ENCODE results near the gene RCOR2.

Gene RCOR2

GRCh38 chr11:63945477-63946163 lies 28.7 kb upstream of the RCOR2 start:
- H3K4me2 ChIP-seq: peak overlapping the region; percentile 33 to 58 (median 47); a peak in 21 of 22 replicates

GRCh38 chr11:63944987-63945386 lies 28.0 kb upstream of the RCOR2 start:
- TF ChIP-seq Cebpa-rat (IDR thresholded peaks at IDR 0.05): no peak
- no peaks in the 10 kb centered on the region for H3K9me3 ChIP-seq (replicated peaks in 1 of 11)
- H3K4me2 ChIP-seq: peak overlapping the region in 10 of 11 experiments; percentile 40 to 58 (median 48); a peak in 18 of 22 replicates
- H3K27me3 ChIP-seq: no peaks in the 10 kb centered on the region
- peaks cover 44 to 58% (median 53%) of the 10 kb centered on the region in 10 experiments for H3K4me1 ChIP-seq
- H3K9ac ChIP-seq: peak overlapping the region in 9 of 11 experiments; percentile 10 to 59 (median 36); a peak in 17 of 22 replicates
- H4K20me1 ChIP-seq: peaks cover 24 to 55% (median 42%) of the 10 kb centered on the region in 11 experiments; a peak in 19 of 22 replicates
- H3K27ac ChIP-seq: peak overlapping the region in 3 of 11 experiments; percentile 10 to 35 (median 17); a peak in 1 of 22 replicates
- peaks cover 23 to 78% (median 47%) of the 10 kb centered on the region in 11 experiments for H3K36me3 ChIP-seq
- no peak overlapping the region for H3K4me3 ChIP-seq

More at GRCh38 chr11:63945477-63946163, 28.7 kb upstream of the RCOR2 start:
- TF ChIP-seq Cebpa-rat (IDR thresholded peaks at IDR 0.05): no peak
- Histone ChIP-seq H3K4me1 (peaks cover 38 to 52% (median 47%) of the 10 kb centered on the region in 10 experiments), H3K27ac (peak overlapping the region in 4 of 11 experiments; percentile 3 to 35 (median 14); a peak in 5 of 22 replicates), H4K20me1 (peaks cover 24 to 56% (median 42%) of the 10 kb centered on the region in 11 experiments; a peak in 19 of 22 replicates), H3K4me3 (no peak overlapping the region), H3K9ac (peak overlapping the region in 10 of 11 experiments; percentile 2 to 59 (median 30); a peak in 17 of 22 replicates), H3K36me3 (peaks cover 25 to 84% (median 51%) of the 10 kb centered on the region in 11 experiments), H3K9me3 (replicated peaks in 1 of 11) (no peaks in the 10 kb centered on the region), H3K27me3 (no peaks in the 10 kb centered on the region)

GRCh38 chr11:63942803-63943202 lies 25.8 kb upstream of the RCOR2 start:
- H4K20me1 ChIP-seq: peaks cover 24 to 58% (median 42%) of the 10 kb centered on the region in 11 experiments; a peak in 19 of 22 replicates
- TF ChIP-seq Cebpa-rat (IDR thresholded peaks at IDR 0.05): no peak
- no peaks in the 10 kb centered on the region for H3K9me3 ChIP-seq (replicated peaks in 1 of 11)
- no peaks in the 10 kb centered on the region for H3K27me3 ChIP-seq
- H3K4me2 ChIP-seq: peak overlapping the region in 7 of 11 experiments; percentile 2 to 98 (median 17); a peak in 4 of 22 replicates
- peaks cover 16 to 56% (median 32%) of the 10 kb centered on the region in 11 experiments for H3K36me3 ChIP-seq
- H3K9ac ChIP-seq: peak overlapping the region; percentile 5 to 89 (median 37); a peak in 14 of 22 replicates
- H3K4me3 ChIP-seq: no peak overlapping the region
- peak overlapping the region in 1 of 11 experiments; percentile 29; a peak in 2 of 22 replicates for H3K27ac ChIP-seq
- peaks cover 56 to 69% (median 63%) of the 10 kb centered on the region in 10 experiments for H3K4me1 ChIP-seq

GRCh38 chr11:63941901-63942300 lies 24.9 kb upstream of the RCOR2 start:
- H3K36me3 ChIP-seq: peaks cover 9 to 47% (median 23%) of the 10 kb centered on the region in 11 experiments
- H3K27ac ChIP-seq: peak overlapping the region in 4 of 11 experiments; percentile 59 to 86 (median 74); a peak in 3 of 22 replicates
- no peaks in the 10 kb centered on the region for H3K9me3 ChIP-seq (replicated peaks in 1 of 11)
- peaks cover 24 to 58% (median 42%) of the 10 kb centered on the region in 11 experiments; a peak in 19 of 22 replicates for H4K20me1 ChIP-seq
- peaks cover 60 to 73% (median 65%) of the 10 kb centered on the region in 10 experiments for H3K4me1 ChIP-seq
- H3K27me3 ChIP-seq: no peaks in the 10 kb centered on the region
- peak overlapping the region in 8 of 11 experiments; percentile 81 to 89 (median 85); a peak in 8 of 22 replicates for H3K9ac ChIP-seq
- no peak for TF ChIP-seq Cebpa-rat (IDR thresholded peaks at IDR 0.05)
- H3K4me3 ChIP-seq: no peak overlapping the region
- peak overlapping the region in 8 of 11 experiments; percentile 93 to 99 (median 97); a peak in 17 of 22 replicates for H3K4me2 ChIP-seq

- Histone ChIP-seq H3K9me3 (replicated peaks in 1 of 11) (no peaks in the 10 kb centered on the region), H3K4me2 (peak overlapping the region; percentile 93 to 99 (median 97)), H3K27ac (peak overlapping the region; percentile 59 to 86 (median 73)), H4K20me1 (peaks cover 20 to 51% (median 36%) of the 10 kb centered on the region in 11 experiments; a peak in 19 of 22 replicates), H3K4me3 (peak overlapping the region in 9 of 10 experiments; percentile 72 to 87 (median 77); a peak in 11 of 20 replicates), H3K4me1 (peaks cover 60 to 73% (median 64%) of the 10 kb centered on the region in 10 experiments), H3K9ac (peak overlapping the region; percentile 78 to 89 (median 83); a peak in 21 of 22 replicates), H3K36me3 (peaks cover 0 to 36% (median 13%) of the 10 kb centered on the region in 11 experiments; a peak in 10 of 22 replicates), H3K27me3 (no peaks in the 10 kb centered on the region)
- TF ChIP-seq Cebpa-rat (IDR thresholded peaks at IDR 0.05): no peak
These were observed 23.8 kb upstream of the RCOR2 start for GRCh38 chr11:63940786-63941185.

- Histone ChIP-seq H3K4me3 (peak overlapping the region; percentile 72 to 87 (median 78)), H4K20me1 (peaks cover 11 to 38% (median 23%) of the 10 kb centered on the region in 11 experiments; a peak in 19 of 22 replicates), H3K27me3 (no peaks in the 10 kb centered on the region), H3K4me2 (peak overlapping the region; percentile 93 to 99 (median 97)), H3K27ac (peak overlapping the region; percentile 60 to 86 (median 79); a peak in 21 of 22 replicates), H3K36me3 (peaks cover 0 to 25% (median 13%) of the 10 kb centered on the region in 11 experiments; a peak in 10 of 22 replicates), H3K9me3 (replicated peaks in 1 of 11) (no peaks in the 10 kb centered on the region), H3K9ac (peak overlapping the region; percentile 78 to 89 (median 83)), H3K4me1 (peaks cover 46 to 63% (median 52%) of the 10 kb centered on the region in 10 experiments)
- TF ChIP-seq Cebpa-rat (IDR thresholded peaks at IDR 0.05): no peak
These were observed 22.5 kb upstream of the RCOR2 start for GRCh38 chr11:63939397-63939891.

- peak within 1 kb of the TSS; percentile 95 to 99 (median 97) for H3K4me2 ChIP-seq
- H3K9me3 ChIP-seq (replicated peaks in 1 of 11): no peaks in the 10 kb centered on the region
- no peaks in the 10 kb centered on the region for H3K27me3 ChIP-seq
- peak within 1 kb of the TSS; percentile 72 to 87 (median 78) for H3K4me3 ChIP-seq
- peaks cover 7 to 31% (median 15%) of the 10 kb centered on the region in 11 experiments; a peak in 18 of 22 replicates for H4K20me1 ChIP-seq
- no peak for TF ChIP-seq Cebpa-rat (IDR thresholded peaks at IDR 0.05)
- peak within 1 kb of the TSS; percentile 60 to 86 (median 79); a peak in 21 of 22 replicates for H3K27ac ChIP-seq
- peaks cover 0 to 20% (median 13%) of the 10 kb centered on the region in 11 experiments; a peak in 10 of 22 replicates for H3K36me3 ChIP-seq
- peak within 1 kb of the TSS; percentile 78 to 89 (median 83) for H3K9ac ChIP-seq
- H3K4me1 ChIP-seq: peaks cover 42 to 62% (median 52%) of the 10 kb centered on the region in 10 experiments
These were observed 21.8 kb upstream of the RCOR2 start, which contains the start of gene NAA40 for GRCh38 chr11:63938479-63939396. Gene NAA40 (plus strand): TSS chr11:63939002. CDS start chr11:63939097, 95 bp downstream.

Measured in BLaER1 treated with 17β-estradiol and CSF1 and Interleukin-3, amounts not matched to agents 10 nM and 100 nM (cell line).